Measurements from ENCODE around the gene SGK1.

GRCh38 chr6:134299236-134299635, 18.7 kb downstream of the SGK1 start:
- TF ChIP-seq CTCF (IDR thresholded peaks at IDR 0.05) (no peak), POLR2AphosphoS5 (IDR thresholded peaks at IDR 0.05) (no peak), POLR2A (IDR thresholded peaks at IDR 0.05) (no peak), EP300 (IDR thresholded peaks at IDR 0.05) (no peak)
